ENCODE results near the gene VPREB3.

Gene VPREB3

GRCh38 chr22:23783265-23784150, 29.3 kb upstream of the VPREB3 start:
- DNase-seq (ENCODE audit: low read depth in 1 of 2, low spot score in 1 of 2), result no peak

- DNase-seq (ENCODE audit: low read depth in 1 of 2, low spot score in 1 of 2), result no peak
Measured at GRCh38 chr22:23782703-23783102, 28.5 kb upstream of the VPREB3 start.

GRCh38 chr22:23782252-23782651, 28.0 kb upstream of the VPREB3 start:
- no peak for DNase-seq (ENCODE audit: low read depth in 1 of 2, low spot score in 1 of 2)

GRCh38 chr22:23781511-23782183, 27.4 kb upstream of the VPREB3 start:
- no peak for DNase-seq (ENCODE audit: low read depth in 1 of 2, low spot score in 1 of 2)

- DNase-seq (ENCODE audit: low read depth in 1 of 2, low spot score in 1 of 2), result no peak
Measured at GRCh38 chr22:23781065-23781464, 26.8 kb upstream of the VPREB3 start.

- DNase-seq (ENCODE audit: low read depth in 1 of 2, low spot score in 1 of 2), result no peak
Measured at GRCh38 chr22:23780146-23780748, 26.0 kb upstream of the VPREB3 start.

GRCh38 chr22:23779731-23780130, 25.5 kb upstream of the VPREB3 start:
- DNase-seq (ENCODE audit: low read depth in 1 of 2, low spot score in 1 of 2), result no peak

GRCh38 chr22:23779083-23779482, 24.9 kb upstream of the VPREB3 start:
- DNase-seq (ENCODE audit: low read depth in 1 of 2, low spot score in 1 of 2), result no peak

GRCh38 chr22:23778577-23778900, 24.3 kb upstream of the VPREB3 start:
- DNase-seq (ENCODE audit: low read depth in 1 of 2, low spot score in 1 of 2), result no peak

GRCh38 chr22:23777776-23778576, 23.8 kb upstream of the VPREB3 start:
- no peak for DNase-seq (ENCODE audit: low read depth in 1 of 2, low spot score in 1 of 2)

GRCh38 chr22:23775779-23776375, 21.7 kb upstream of the VPREB3 start:
- no peak for DNase-seq (ENCODE audit: low read depth in 1 of 2, low spot score in 1 of 2)

GRCh38 chr22:23774922-23775436, 20.8 kb upstream of the VPREB3 start:
- no peak for DNase-seq (ENCODE audit: low read depth in 1 of 2, low spot score in 1 of 2)

GRCh38 chr22:23774114-23774921, 20.1 kb upstream of the VPREB3 start:
- DNase-seq (ENCODE audit: low read depth in 1 of 2, low spot score in 1 of 2), result no peak

- no peak for DNase-seq (ENCODE audit: low read depth in 1 of 2, low spot score in 1 of 2)
Measured at GRCh38 chr22:23773483-23774113, 19.4 kb upstream of the VPREB3 start.

- DNase-seq (ENCODE audit: low read depth in 1 of 2, low spot score in 1 of 2), result peak; percentile 31 to 52
Measured at GRCh38 chr22:23772649-23773473, 18.6 kb upstream of the VPREB3 start, which contains the start of gene MMP11. MMP11 (plus strand) TSS chr22:23772849; CDS start chr22:23772871, 22 bp downstream.

- DNase-seq (ENCODE audit: low read depth in 1 of 2, low spot score in 1 of 2), result no peak
Measured at GRCh38 chr22:23772315-23772648, 18.1 kb upstream of the VPREB3 start.

GRCh38 chr22:23769321-23769965, 15.2 kb upstream of the VPREB3 start:
- no peak for DNase-seq (ENCODE audit: low read depth in 1 of 2, low spot score in 1 of 2)
